Measurements from ENCODE around the gene CRTC2.

Gene CRTC2

DNA sequence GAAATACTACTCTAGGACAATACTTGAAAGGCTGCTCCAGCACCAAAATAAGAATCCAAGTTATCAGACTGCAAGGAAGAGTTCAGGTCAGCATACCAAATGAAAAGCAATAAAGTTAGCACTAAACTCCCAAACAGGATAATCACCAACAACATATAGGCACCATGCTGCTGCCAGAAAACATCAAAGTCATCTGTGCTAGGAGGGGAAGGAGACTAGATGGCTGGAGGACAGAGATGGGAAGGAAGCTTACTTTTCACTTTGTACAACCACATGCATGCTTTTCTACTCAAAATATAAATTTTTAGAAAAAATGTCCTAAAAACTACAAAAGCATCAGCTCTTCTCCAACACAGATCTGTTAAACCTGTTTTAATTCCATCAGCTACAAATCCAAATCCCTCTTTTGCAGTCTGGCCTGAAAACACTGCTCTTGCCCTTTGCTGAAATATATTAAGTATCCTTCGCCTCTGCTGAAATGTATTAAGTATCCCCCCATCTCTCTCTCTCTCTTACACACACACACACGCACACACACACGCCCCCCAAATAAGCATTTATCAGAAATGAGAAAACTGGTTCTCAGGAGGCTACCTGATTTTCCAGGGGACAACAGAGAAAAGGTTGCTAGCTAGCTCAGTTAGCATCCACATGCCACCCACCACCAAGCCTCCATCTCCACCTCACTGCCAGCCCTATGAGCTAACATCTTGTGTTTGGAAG, 37.2 kb downstream of the CRTC2 start:
- Histone ChIP-seq H3K4me2 (ENCODE audit: low read length, poor library complexity, severe bottlenecking) (peak overlapping the region; percentile 62), H2BK15ac (ENCODE audit: low read depth, poor library complexity, severe bottlenecking) (no peak overlapping the region), H2AFZ (ENCODE audit: low read depth, low read length) (no peak overlapping the region), H3K9ac (ENCODE audit: low read length) (peak overlapping the region; percentile 90), H3K23ac (ENCODE audit: low read length in 2 of 2) (no peak overlapping the region), H3K9me3 (ENCODE audit: control insufficient read depth, low read length) (no peaks in the 10 kb centered on the region), H3K36me3 (ENCODE audit: control insufficient read depth in 1 of 2, insufficient read depth in 2 of 2, low read depth in 1 of 2, low read length in 2 of 2) (peaks cover 0 to 4% of the 10 kb centered on the region in 2 experiments), H2AK5ac (ENCODE audit: low read length, severe bottlenecking) (no peak overlapping the region), H3K4ac (ENCODE audit: low read depth in 1 of 2, low read length in 2 of 2) (peak overlapping the region in 1 of 2 experiments; percentile 50), H3K27me3 (ENCODE audit: control insufficient read depth in 1 of 2, insufficient read depth in 1 of 2, low read length in 2 of 2) (no peaks in the 10 kb centered on the region), H3K27ac (ENCODE audit: low read length, poor library complexity, severe bottlenecking) (no peak overlapping the region), H4K91ac (ENCODE audit: low read length) (no peak overlapping the region), H3K18ac (ENCODE audit: low read depth in 1 of 2, low read length in 2 of 2) (peak overlapping the region in 1 of 2 experiments; percentile 56), H3K79me1 (replicated peaks; ENCODE audit: low read length, poor library complexity, severe bottlenecking) (no peaks in the 10 kb centered on the region), H2BK5ac (ENCODE audit: low read depth, low read length, poor library complexity, severe bottlenecking) (no peak overlapping the region), H3K14ac (ENCODE audit: low read length in 2 of 2) (peak overlapping the region in 1 of 2 experiments; percentile 68), H3K4me1 (ENCODE audit: control insufficient read depth, insufficient read depth, low read depth, low read length) (peaks cover 7% of the 10 kb centered on the region), H2BK12ac (ENCODE audit: low read length in 2 of 2) (no peak overlapping the region), H3K4me3 (ENCODE audit: insufficient read depth in 1 of 2, low read depth in 1 of 2, low read length in 2 of 2) (peak overlapping the region; percentile 95 to 97), H2BK120ac (ENCODE audit: low read depth, low read length) (no peak overlapping the region), H4K8ac (ENCODE audit: low read length) (no peak overlapping the region)
- WGBS, result 20% methylated on average over 3 of the region's 3 CpGs
- DNase-seq, result peak; percentile 17

DNA sequence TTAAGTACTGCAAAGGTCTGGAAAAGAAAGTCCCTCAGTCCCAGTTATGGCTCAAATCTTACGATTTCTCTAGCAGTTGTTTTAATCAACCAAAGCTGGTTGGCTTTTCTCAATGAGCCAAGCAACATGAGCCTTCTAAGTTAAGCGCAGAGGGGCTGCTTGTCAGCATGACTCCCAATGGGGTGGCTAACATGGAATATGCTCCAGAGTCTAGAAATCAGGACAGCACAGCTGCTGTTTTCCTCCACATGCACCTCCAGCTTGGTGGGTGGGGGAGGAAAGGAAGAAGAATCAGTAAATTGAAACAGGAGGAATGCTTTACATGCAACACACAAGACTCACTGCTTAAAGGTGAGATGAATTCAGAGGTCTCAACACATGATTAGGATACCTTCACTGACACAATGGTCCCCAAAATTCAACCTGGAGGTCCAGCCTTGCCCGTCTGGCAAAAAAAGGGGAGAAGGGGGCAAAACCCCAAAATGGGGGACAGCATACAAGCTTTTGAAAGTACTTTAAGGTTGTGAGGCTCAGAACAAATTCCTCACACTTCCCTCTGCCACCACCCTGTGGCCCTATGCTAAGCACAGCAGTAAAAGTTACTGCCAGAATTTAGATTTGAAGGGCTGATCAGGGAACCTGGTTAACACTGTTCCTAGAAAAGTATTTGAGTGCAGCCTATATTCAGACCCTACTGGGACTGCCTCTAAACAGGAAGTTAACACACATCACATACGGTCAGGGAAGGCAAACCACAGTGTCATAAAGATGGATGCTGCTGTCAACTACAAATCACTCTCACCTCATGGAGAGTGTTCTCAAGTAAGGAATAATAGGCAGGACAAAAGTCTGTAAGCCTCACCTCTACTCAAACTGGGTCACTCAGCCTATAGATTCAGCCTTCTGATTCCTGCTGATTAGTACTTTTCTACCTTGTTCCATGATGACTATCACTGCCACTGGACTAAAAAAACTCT, 38.2 kb downstream of the CRTC2 start:
- Histone ChIP-seq H2BK12ac (ENCODE audit: low read length in 2 of 2) (no peak overlapping the region), H3K36me3 (ENCODE audit: control insufficient read depth in 1 of 2, insufficient read depth in 2 of 2, low read depth in 1 of 2, low read length in 2 of 2) (peaks cover under 1 to 4% of the 10 kb centered on the region in 2 experiments), H3K4ac (ENCODE audit: low read depth in 1 of 2, low read length in 2 of 2) (no peak overlapping the region), H4K91ac (ENCODE audit: low read length) (no peak overlapping the region), H3K18ac (ENCODE audit: low read depth in 1 of 2, low read length in 2 of 2) (no peak overlapping the region), H3K9me3 (ENCODE audit: control insufficient read depth, low read length) (no peaks in the 10 kb centered on the region), H4K8ac (ENCODE audit: low read length) (no peak overlapping the region), H3K27me3 (ENCODE audit: control insufficient read depth in 1 of 2, insufficient read depth in 1 of 2, low read length in 2 of 2) (no peaks in the 10 kb centered on the region), H3K14ac (ENCODE audit: low read length in 2 of 2) (no peak overlapping the region), H3K9ac (ENCODE audit: low read length) (peak overlapping the region; percentile 90), H2BK15ac (ENCODE audit: low read depth, poor library complexity, severe bottlenecking) (no peak overlapping the region), H3K4me1 (ENCODE audit: control insufficient read depth, insufficient read depth, low read depth, low read length) (peaks cover 7% of the 10 kb centered on the region), H3K27ac (ENCODE audit: low read length, poor library complexity, severe bottlenecking) (no peak overlapping the region), H2BK5ac (ENCODE audit: low read depth, low read length, poor library complexity, severe bottlenecking) (no peak overlapping the region), H3K79me1 (replicated peaks; ENCODE audit: low read length, poor library complexity, severe bottlenecking) (no peaks in the 10 kb centered on the region), H3K4me2 (ENCODE audit: low read length, poor library complexity, severe bottlenecking) (peak overlapping the region; percentile 10), H2BK120ac (ENCODE audit: low read depth, low read length) (no peak overlapping the region), H2AK5ac (ENCODE audit: low read length, severe bottlenecking) (no peak overlapping the region), H3K4me3 (ENCODE audit: insufficient read depth in 1 of 2, low read depth in 1 of 2, low read length in 2 of 2) (peak overlapping the region in 1 of 2 experiments; percentile 97), H2AFZ (ENCODE audit: low read depth, low read length) (no peak overlapping the region), H3K23ac (ENCODE audit: low read length in 2 of 2) (no peak overlapping the region)
- DNase-seq, result peak; percentile 38
- 63% methylated on average over 4 of the region's 4 CpGs for WGBS

DNA sequence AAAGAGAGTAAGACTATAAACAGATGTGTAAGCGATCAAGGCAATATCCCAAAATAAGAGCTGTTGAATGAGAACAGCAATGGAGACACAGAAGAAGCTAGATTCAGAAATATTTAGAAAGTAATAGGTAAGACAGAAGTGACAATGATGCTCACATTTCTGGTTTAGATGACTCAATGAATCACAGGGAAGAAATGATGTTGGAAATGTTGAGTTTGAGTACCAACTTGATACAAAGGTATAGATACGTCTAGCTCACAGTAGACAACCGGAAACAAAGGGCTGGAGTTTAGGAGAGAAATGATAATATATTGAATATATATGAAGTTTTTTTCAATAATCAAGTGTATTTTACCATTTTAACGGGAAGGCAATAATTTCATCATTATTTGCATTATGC, 42.1 kb downstream of the CRTC2 start:
- H3K9me3 ChIP-seq (ENCODE audit: control insufficient read depth, low read length), result no peaks in the 10 kb centered on the region
- no peak overlapping the region for H2BK120ac ChIP-seq (ENCODE audit: low read depth, low read length)
- peaks cover 3% of the 10 kb centered on the region for H3K79me1 ChIP-seq (replicated peaks; ENCODE audit: low read length, poor library complexity, severe bottlenecking)
- no peak overlapping the region for H2AFZ ChIP-seq (ENCODE audit: low read depth, low read length)
- 99% methylated on average over 2 of the region's 4 CpGs for WGBS
- H3K4ac ChIP-seq (ENCODE audit: low read depth in 1 of 2, low read length in 2 of 2), result no peak overlapping the region
- peaks cover 2% of the 10 kb centered on the region for H3K4me1 ChIP-seq (ENCODE audit: control insufficient read depth, insufficient read depth, low read depth, low read length)
- H2BK5ac ChIP-seq (ENCODE audit: low read depth, low read length, poor library complexity, severe bottlenecking), result no peak overlapping the region
- no peak overlapping the region for H3K4me2 ChIP-seq (ENCODE audit: low read length, poor library complexity, severe bottlenecking)
- no peak overlapping the region for H2BK12ac ChIP-seq (ENCODE audit: low read length in 2 of 2)
- H4K91ac ChIP-seq (ENCODE audit: low read length), result no peak overlapping the region
- no peak overlapping the region for H3K18ac ChIP-seq (ENCODE audit: low read depth in 1 of 2, low read length in 2 of 2)
- no peak overlapping the region for H2AK5ac ChIP-seq (ENCODE audit: low read length, severe bottlenecking)
- H3K36me3 ChIP-seq (ENCODE audit: control insufficient read depth in 1 of 2, insufficient read depth in 2 of 2, low read depth in 1 of 2, low read length in 2 of 2), result peaks cover 4% of the 10 kb centered on the region in 2 experiments
- no peak overlapping the region for H3K23ac ChIP-seq (ENCODE audit: low read length in 2 of 2)
- no peak overlapping the region for H2BK15ac ChIP-seq (ENCODE audit: low read depth, poor library complexity, severe bottlenecking)
- DNase-seq, result no peak
- no peaks in the 10 kb centered on the region for H3K27me3 ChIP-seq (ENCODE audit: control insufficient read depth in 1 of 2, insufficient read depth in 1 of 2, low read length in 2 of 2)
- H3K14ac ChIP-seq (ENCODE audit: low read length in 2 of 2), result no peak overlapping the region
- H3K4me3 ChIP-seq (ENCODE audit: insufficient read depth in 1 of 2, low read depth in 1 of 2, low read length in 2 of 2), result no peak overlapping the region
- no peak overlapping the region for H3K27ac ChIP-seq (ENCODE audit: low read length, poor library complexity, severe bottlenecking)
- no peak overlapping the region for H4K8ac ChIP-seq (ENCODE audit: low read length)
- H3K9ac ChIP-seq (ENCODE audit: low read length), result no peak overlapping the region

DNA sequence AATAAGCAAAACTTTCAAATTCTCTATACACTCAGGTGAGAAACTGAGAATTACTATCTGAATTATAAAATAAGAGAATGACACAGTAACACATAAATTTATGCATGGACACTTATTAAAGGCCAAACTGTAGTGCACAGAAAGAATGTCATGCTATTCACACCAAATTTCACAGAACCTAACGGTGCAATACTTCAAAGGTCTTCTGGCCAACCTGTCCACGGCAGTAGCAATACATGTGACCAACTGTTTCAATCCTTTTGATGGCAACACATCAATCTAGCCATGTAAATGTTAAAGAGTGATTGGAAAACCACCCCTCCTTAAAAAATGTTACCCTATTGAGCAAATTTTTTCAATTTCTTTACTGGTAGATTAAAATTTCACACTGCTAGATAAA, 46.1 kb downstream of the CRTC2 start:
- Histone ChIP-seq H3K4ac (ENCODE audit: low read depth in 1 of 2, low read length in 2 of 2) (no peak overlapping the region), H2BK120ac (ENCODE audit: low read depth, low read length) (no peak overlapping the region), H3K4me1 (ENCODE audit: control insufficient read depth, insufficient read depth, low read depth, low read length) (no peaks in the 10 kb centered on the region), H3K27me3 (ENCODE audit: control insufficient read depth in 1 of 2, insufficient read depth in 1 of 2, low read length in 2 of 2) (no peaks in the 10 kb centered on the region), H3K27ac (ENCODE audit: low read length, poor library complexity, severe bottlenecking) (no peak overlapping the region), H3K4me3 (ENCODE audit: insufficient read depth in 1 of 2, low read depth in 1 of 2, low read length in 2 of 2) (no peak overlapping the region), H3K14ac (ENCODE audit: low read length in 2 of 2) (no peak overlapping the region), H3K9ac (ENCODE audit: low read length) (no peak overlapping the region), H3K9me3 (ENCODE audit: control insufficient read depth, low read length) (no peaks in the 10 kb centered on the region), H3K4me2 (ENCODE audit: low read length, poor library complexity, severe bottlenecking) (no peak overlapping the region), H3K23ac (ENCODE audit: low read length in 2 of 2) (no peak overlapping the region), H2BK5ac (ENCODE audit: low read depth, low read length, poor library complexity, severe bottlenecking) (no peak overlapping the region), H2BK12ac (ENCODE audit: low read length in 2 of 2) (no peak overlapping the region), H3K18ac (ENCODE audit: low read depth in 1 of 2, low read length in 2 of 2) (no peak overlapping the region), H2AFZ (ENCODE audit: low read depth, low read length) (no peak overlapping the region), H2AK5ac (ENCODE audit: low read length, severe bottlenecking) (no peak overlapping the region), H4K91ac (ENCODE audit: low read length) (no peak overlapping the region), H3K36me3 (ENCODE audit: control insufficient read depth in 1 of 2, insufficient read depth in 2 of 2, low read depth in 1 of 2, low read length in 2 of 2) (peaks cover 4 to 5% of the 10 kb centered on the region in 2 experiments), H4K8ac (ENCODE audit: low read length) (no peak overlapping the region), H3K79me1 (replicated peaks; ENCODE audit: low read length, poor library complexity, severe bottlenecking) (peaks cover 4% of the 10 kb centered on the region), H2BK15ac (ENCODE audit: low read depth, poor library complexity, severe bottlenecking) (no peak overlapping the region)
- WGBS, result 89% methylated on average over 2 of the region's 2 CpGs
- no peak for DNase-seq
